GM18519 (cell line): ENCODE measurements around the gene PGF.

Source experiments
- ATAC-seq: cut with Tn5 transposase; IDR thresholded peaks from one replicate; pipeline ENCODE4 v1.9.1; 2021; ENCODE audit warnings: mild to moderate bottlenecking, moderate library complexity; ENCODE audit not compliant: unreplicated experiment, low FRiP score

Gene PGF

DNA sequence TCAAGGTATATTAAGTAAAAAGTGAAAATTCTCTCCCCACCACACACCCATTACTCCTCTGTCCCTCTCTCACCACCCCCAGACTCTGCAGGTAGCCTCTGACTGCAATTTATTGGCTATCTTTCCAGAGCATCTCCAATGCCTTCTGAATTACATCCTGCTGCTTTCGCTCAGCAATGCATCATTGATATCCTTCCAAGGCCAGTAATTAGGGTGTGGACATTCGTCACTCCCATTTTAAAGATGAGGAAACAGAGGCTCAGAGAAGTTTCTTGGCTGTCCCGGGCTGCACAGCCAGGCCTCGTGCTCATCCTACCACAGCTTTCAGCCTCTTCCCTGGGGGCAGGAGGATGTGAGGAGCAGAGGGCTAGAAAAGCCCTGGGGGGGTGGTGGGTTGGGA lies 23.6 kb upstream of the PGF start:
- ATAC-seq = no peak

DNA sequence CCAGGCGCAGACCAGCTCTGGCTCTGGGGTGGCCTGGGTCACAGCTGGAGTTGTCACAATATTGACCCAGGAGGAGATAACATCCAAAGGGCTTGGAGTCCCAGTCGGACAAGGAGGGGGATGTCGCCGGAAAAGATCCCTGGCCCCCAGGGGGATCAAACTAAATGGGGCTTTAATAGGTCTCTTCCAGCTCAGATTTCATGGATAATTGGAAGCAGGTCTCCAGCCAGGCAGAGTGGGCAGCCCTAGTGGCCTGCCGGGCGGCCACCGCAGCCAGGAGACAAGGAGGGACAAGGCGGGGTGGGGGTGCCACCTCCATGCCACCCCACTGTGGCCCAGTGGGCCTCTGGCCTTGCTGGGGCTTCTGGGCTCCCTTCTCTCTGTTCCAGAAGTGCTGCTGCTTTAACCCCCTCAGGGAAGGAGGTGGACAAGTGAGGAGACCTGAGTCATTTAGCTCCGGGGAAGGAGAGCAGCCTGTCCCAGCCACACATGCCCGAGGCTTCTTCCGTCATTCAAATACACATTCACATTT lies 23.1 kb upstream of the PGF start:
- no peak for ATAC-seq

DNA sequence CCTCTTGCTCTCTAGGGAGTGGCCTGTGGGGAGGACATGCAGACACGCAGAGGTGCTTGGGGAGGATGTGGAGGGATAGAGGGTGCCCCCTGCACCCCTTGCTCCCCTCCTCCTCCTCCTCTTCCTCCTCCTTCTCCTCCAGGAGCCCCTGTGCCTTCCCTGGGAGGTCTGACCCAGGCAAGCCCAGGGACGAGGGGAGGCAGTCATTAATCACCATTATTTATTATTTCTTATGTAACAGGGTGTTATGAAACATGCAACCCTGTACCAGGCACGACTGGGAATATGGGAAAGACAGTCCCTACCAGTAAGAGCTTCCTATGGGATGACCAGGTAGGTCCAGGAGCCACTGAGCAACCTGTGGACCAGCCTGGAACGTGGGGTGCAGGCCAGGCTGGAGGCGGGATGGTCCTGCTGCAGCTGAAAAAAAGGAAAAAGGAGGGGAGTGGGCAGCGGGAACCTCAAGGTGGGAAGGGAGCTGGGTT lies 22.5 kb upstream of the PGF start:
- no peak for ATAC-seq

DNA sequence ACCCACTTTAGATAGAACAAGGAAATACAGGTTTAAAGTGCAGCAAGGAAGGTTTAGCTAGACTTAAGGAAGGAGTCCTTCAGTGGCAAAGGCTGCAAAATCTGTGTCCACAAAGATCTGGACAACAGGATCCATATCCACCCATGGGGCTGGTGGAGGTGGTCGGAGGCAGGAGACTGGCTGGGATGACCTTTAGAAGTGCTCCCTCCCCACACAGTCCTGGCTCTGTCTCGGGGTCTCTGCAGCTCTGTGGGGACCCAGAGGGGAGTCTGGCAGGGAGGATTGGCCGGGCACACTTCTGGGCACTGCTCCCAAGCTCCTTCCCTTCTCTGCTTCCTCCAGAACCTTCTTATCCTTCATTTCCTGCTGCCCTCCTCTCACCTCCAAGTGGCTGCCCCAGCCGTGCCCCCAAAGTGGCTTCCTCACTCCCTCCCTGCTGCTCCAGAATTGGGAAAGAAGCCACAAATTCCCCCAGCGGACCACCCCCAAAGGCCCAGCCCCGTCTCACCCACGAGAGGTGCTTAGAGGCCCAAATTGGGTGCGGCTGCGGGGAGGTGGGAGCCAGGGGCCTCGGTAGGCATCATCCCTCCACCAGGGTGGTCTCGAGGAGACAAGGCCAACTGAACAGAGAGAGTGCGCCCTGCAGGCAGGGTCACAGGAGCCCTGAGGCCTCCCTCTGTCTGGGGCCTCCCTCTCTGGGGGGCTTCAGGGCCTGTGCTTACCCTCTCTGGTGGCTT lies 21.9 kb upstream of the PGF start:
- ATAC-seq = no peak

DNA sequence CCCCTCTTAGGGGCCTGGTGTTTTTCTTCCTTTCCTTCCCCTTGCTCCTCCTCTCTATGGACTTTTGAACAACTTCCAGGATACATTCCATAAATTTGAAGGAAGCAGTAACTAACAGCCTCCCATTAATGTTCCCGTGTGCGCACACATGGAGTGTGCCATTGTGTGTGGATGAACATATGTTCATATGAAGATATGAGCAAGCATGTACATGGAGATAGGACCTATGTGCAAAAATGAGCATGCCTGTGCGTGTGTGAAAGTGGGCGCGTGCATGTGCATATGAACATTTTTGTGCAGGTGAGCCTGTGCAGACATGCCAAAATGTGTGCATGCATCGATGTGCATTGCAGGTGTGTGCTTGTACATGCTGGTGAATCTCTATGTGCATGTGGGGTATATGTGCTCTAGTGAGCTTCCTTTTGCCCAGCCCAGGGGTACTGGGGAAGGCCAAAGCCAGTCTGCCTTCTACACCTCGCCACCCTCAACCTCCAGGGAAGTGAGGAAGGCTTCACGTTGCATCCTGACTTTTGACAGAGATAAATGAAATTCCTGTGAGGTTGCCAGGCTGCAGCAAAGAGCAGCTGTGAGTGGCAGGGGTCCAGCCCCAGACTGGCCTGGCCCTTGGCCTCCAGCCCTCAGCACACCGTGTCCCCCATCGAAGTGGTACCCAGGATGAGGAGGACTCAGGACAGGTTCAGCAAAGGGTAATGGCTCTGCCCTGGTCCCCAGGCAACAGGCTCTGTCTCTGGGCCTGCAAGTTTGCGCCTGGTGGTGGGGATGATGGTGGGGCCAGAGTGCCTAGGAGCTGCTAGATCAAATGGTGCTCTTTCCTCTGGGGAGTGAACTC lies 21.1 kb upstream of the PGF start:
- no peak for ATAC-seq

DNA sequence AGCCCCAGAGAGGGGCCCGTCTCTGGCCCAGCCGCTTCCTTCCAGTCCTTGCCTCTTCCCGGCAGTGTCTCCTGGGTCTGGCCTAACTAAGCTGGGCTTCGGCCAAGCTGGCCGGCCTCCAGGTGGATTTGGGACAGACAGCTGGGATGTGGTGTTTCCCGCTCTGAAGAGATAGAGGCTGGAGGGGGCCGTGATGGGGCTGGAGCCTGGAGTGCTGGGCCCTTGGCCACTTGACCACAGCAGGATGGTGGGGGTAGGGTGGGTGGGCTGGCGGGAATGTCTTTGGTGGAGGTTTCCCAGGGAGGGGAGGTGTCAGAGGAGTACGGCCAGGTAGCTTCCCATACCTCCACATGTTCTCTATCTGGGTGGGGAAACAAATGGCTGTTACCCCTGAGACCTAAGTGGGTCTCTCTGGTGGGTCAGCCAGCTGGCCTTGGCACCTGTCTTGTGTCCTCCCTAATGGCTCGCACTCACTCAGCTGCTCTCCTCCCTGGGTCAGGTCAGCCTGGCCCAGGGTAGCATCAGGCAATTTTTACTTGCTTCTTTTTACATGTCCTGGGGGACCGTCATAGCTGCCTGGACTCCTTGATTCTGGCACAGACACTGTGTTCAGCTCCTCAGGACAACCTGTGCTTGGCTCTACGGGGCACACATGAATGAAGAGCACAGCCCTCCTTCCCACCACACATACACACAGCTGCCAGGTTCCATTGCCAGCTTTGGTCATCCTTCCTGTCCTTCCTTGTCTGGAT lies 19.8 kb upstream of the PGF start:
- no peak for ATAC-seq

DNA sequence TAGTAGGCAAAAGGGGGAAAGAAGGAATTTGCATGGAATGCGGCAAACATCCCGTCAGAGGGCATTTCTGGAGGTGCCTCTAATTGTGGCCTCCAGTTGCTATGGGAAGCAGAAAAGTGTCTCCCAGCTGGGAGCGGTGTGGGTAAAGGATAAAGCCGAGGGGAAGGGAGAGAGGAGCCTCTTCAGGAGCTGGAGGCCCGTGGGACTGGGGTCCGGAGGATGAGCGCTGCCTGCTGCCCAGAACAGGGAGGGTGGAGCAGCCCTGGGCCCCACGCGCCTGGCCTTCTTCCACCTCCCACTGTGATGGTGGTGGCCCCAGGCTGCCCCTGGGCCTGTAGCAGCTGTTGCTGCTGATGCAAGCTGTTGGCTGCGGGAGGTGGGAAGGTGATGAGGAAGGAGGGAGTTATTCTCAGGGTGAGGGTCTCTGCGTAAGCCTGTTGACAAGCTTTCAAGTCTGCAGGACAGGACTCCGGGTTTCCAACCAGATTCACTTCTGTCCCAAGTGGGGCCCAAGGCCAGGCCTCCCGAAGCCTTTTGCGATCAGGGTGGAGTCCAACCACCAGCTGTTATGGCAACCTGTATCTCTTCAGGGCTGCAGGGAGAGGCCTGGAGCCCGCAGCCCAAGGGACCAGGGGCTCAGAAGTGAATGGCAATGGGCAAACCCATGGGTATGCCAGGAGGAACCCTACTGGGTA lies 19.1 kb upstream of the PGF start:
- no peak for ATAC-seq

DNA sequence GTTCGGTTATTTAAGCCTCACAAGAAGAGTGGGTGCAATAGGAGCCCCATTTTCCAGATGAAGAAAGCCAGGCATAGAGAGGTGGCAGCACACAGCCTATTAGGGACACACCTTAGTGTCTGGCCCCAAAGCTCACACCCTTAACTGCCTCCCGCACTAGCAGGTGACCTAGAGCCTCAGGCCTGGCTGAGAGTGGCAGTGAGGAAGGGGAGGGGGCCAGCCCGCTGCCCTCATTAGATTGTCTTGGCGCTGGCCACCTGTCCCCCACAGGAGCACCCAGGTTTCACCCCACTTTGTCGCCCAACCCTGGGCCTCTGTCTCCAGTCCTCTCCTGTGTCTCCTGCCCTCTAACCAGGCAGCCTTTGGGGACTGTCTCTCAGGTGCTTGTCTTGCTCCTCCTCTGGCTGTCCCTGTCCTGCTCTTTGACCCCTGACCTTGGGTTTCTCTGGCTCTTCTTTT lies 18.5 kb upstream of the PGF start:
- no peak for ATAC-seq

DNA sequence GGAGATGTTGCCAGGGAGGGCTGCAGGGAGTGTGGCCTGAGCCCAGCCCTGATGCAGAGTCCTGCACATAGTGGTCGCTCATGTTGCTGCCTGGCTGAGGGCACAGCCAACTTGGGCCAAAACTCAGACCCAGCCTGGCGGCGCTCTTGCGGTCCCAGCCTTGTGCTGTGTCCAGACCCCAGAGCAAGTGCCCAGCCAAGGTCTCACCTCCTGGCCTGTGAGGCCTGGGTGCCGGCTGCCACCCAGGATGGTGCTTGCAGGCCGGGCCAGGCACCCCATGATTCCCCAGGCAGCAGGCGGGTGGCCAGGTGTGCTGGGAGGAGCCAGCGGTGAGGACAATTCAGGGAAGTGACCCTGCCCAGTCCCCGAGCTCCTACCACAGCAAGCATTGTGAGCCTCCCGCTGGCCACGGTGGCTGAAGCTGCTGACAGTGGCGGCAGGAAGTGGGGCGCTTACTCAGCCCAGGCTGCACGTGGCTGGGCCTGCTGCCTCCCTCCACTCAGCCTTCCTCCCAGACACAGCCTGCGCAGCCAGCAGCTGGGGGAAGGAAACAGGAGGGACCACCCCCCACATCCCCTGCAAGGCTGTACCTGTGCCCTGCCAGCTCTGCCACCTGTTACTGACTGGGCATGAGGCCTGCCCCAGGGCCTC lies 17.7 kb upstream of the PGF start:
- ATAC-seq = no peak

DNA sequence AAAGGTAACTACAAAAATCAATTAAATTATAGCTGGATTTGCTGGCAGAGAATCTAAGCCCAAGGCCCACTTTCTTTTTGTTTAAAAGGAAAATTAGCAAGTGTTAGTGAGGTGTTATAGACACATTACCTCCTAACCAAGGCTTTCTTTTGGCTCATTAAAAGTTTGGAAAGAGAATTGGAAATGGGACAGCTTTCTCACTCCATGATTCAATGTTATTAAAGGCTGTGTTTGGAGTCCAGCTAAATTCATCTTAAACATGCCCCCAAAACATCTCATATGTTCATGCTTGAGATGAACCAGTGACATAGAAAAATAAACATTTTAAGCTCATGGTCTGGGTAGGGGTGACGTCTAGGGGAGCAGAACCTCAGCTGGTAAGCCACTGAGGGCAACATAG lies 13.4 kb upstream of the PGF start:
- no peak for ATAC-seq

DNA sequence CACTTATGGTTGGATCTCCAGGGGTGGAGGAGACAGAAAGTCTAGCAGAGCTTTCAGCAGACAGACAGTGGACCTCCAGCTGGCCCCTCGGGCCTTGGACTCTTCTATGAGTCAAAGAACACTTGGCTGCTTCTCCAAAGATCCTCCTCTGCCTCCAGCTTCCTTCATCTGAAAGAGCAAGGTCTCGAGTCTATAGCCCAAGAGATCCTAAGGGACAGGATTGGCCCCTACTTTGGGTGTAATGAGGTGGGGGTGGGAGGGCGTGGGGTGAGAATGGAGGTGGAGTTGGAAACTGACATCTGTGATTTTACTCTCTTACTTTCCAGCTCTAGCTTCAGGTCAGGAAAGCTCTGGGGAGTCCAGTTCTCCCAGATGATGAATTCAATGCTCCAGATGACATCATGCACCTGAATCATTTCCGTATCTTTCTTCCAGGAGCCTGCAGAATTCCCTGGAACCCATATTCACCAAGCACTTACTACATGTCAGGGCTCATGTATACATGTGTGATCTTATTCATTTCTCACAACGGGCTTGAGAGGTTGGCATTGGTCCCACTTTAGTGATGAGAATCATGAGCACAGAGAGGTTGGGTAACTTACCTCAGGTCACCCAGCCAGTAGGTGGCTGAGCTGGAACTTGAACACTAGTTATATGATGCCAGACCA lies 10.2 kb upstream of the PGF start:
- no peak for ATAC-seq

DNA sequence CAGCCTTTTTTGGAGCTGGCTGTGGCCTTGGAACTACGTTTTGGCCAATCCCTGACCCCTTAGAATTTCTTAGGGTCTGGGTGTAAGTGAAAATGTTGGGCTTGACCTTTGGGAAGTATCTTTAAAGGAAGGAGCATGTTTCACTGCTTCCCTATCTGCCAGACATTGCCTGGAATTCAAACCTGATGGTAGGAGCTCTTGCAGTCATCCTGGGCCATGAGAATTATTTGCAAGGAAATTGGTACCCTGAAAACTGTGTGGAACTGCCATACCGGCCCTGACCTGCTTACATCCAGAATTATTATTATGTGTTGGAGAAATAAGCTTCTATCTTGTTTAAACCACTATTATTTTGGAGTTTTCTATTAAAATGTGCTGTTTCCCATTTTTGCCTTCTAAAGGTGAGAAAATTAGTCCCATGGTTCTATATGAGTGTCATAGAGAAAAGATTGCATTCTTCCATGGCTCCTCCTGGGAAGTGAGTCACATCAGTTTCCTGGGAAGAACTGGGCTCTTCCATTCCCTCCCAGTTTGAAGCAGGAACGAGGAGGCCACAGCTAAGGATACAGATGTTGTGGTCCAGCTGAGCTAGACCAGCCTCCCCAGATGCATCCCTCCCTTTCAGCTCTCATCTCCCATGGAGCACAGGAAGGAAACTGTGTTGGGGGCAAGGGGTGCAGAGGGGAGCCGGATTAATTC lies 9.5 kb upstream of the PGF start:
- ATAC-seq = no peak

DNA sequence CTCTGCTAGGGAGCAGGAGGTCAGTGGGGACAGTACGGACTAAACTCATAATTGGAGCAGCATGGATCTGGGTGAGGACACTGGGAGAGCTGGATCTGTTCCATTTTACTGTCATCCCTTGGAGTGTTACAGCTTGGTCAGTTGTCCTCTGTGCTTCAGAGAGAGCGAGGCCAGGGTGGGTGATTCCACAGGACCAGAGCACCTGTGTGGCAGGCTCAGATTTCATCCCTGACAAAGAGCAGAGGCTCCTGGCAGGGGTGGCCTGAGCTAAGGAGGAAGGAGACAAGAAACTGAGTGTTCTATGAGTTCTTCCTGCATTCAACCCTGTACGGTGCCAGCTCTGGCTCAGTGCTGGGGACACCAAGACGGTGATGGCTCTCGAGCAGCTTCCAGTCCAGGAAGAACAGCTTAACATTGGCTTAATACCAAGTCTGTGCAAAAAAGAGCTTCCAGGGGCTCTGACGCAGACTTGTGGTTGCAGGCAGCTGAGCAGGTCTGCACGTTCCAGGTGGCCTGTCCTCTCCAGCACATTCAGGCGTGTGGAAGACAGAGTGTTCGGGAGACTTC lies 8.4 kb upstream of the PGF start:
- ATAC-seq = no peak

DNA sequence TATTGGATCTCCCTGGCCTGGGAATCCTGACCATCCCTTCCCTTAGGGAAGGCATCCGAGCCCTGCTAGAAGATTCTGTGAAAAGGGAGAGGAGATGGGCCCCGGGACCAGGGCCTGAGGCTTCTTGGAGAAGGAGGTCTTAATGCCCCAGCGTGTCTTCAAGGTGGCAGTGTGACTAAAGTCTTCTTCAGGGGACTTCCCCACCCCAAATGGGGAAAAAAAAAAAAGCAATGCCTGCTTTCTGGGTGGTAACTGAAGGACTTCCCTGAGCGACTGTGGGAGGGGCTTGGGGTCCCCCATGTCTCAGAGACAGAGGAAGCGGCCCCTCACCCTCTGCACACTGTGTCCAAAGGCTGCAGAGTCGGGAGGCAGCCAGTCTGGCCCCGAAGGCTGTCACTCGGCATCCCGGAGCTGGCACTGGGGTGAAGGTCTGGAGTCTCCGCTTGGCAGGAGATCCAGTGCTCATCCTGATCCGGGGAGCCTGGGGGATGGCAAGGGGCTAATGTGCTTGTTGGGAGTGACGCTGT lies 7.8 kb upstream of the PGF start:
- no peak for ATAC-seq

DNA sequence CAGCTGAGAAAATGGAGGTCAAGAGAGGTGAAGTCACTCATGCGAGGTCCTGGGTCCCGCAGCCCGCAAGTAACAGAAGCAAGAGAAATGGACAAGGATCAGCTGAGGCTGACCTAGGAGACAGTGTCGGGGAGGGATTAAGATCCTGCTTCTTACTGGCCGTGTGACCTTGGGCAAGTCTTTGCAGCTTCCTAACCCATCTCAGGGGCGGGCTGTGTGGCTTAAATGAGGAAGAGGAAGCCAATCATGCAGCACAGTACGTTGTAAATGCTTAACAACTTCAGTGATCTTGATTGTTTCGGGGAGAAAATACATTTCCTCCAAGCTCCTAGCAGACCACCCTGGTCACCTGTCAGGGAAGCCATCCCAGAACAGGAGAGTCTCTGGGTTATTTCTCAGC lies 7.1 kb upstream of the PGF start:
- ATAC-seq = no peak

DNA sequence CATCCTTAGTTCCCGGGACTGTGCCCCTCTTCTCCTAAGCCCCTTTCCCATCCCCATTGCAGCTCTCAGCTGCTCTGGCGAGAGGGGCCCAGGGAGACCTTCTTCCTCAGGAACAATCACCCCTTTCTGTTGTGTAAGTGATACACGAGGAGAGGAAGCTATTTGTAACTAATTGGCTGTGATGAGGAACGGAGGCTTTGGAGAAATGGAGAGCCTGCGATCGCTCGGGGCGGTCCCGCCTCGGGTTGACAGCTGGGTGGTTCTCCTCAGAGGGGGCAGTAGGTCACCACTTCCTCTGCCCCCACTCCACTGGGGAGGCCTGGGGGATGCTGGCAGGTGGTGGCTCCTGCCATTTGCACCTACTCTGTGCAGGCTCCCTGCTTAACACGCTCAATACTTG lies 6.6 kb upstream of the PGF start:
- no peak for ATAC-seq

DNA sequence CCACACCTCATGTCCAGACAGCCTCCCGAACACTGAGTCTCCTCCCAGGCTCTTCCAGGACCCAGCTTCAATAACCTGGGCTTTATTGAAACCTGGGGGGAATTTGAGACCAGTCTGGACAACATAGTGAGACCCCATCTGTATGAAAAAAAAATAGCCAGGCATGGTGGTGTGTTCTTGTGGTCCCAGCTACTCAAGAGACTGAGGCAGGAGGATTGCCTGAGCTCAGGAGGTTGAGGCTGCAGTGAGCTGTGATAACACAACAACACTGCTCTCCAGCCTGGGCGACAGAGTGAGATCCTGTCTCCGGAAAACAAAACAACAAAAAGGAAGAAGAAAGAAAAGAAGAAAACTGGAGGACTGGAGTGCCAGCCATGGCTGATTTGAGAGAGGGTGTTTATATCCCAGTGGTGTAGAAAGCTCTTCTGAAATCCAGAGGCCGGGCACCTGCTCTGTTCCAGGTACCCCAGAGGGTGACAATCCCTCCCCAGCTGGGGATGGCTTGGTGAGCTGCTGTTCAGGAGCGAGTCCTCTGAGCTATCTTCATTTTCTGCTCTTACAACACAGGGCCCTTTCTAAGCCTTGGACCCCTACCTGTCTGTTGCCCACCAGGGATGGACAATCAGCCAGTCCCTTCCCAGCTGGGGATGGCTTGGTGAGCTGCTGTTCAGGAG lies 6.0 kb upstream of the PGF start:
- no peak for ATAC-seq

DNA sequence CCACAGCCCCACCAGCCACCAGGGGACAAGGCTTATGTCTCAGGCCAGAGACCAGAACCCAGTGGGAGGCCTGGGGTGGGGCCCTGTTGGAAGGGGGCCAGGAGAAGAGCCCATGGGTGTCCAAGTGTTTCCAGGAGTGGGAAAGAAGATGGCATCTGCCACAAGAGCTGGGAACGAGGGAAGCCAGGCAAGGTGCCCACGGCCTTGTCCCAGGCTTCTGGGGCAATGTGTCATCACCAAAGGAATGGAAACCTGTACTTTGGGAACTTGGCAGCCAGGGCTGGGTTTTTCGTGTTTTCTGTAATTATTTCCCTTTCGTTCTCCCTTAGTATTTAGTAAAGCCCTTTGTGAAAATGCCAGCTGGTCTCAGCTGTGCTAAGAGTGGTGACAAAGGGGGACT lies 5.3 kb upstream of the PGF start:
- no peak for ATAC-seq
